ENCODE measurements around the gene WFDC11. TPM values are rescaled to one million over a fixed set of nuclear protein-coding genes. Genes with fewer than 3 reads are reported as not detected.
"Not testable (repeated sequence)": the region's sequence is repeated elsewhere in the genome, so short reads cannot be mapped to it uniquely, and the experiment has no call there.

The WFDC11 gene
- total RNA-seq, result not detected

GRCh38 chr20:45670139-45670538 is at the start of gene WFDC11:
Gene WFDC11 (minus strand): TSS chr20:45670239. CDS start chr20:45650600, 19,639 bp downstream.
- Histone ChIP-seq H3K4me3 (no peak within 1 kb of the TSS), H3K4me1 (replicated peaks in 1 of 2) (no peaks in the 10 kb centered on the region), H3K27ac (no peak within 1 kb of the TSS)
- no CpG with 5 or more reads among the region's 1 CpG for WGBS, 10 experiments
- in situ Hi-C loops (cut with MboI; ENCODE audit: low pct_unique_long_range_greater_than_20kb in 2 of 9, low sequenced_read_pairs in 9 of 9, unreplicated experiment in 9 of 9), result no loop called here
- peak in 1 of 8 experiments; percentile 21 for ATAC-seq (replicated peaks in 6 of 8)

GRCh38 chr20:45716141-45716688 is 46.2 kb upstream of the WFDC11 start:
- H3K27ac ChIP-seq; H3K4me1 ChIP-seq (replicated peaks in 1 of 2); ATAC-seq (replicated peaks in 6 of 8); in situ Hi-C loops (cut with MboI; ENCODE audit: low pct_unique_long_range_greater_than_20kb in 2 of 9, low sequenced_read_pairs in 9 of 9, unreplicated experiment in 9 of 9); H3K4me3 ChIP-seq: not testable (repeated sequence)

GRCh38 chr20:45704969-45705637 is 35.1 kb upstream of the WFDC11 start, which contains the start of gene WFDC10B:
Gene WFDC10B (minus strand): TSS chr20:45705019. CDS start chr20:45685992, 19,027 bp downstream.
- in situ Hi-C loops (cut with MboI; ENCODE audit: low pct_unique_long_range_greater_than_20kb in 2 of 9, low sequenced_read_pairs in 9 of 9, unreplicated experiment in 9 of 9), result no loop called here
- 43 to 100% (median 100%) methylated on average over 1 of the region's 1 CpG; no CpG with 5 or more reads in 5 of the 10 experiments for WGBS, 10 experiments
- H3K4me1 ChIP-seq (replicated peaks in 1 of 2), result no peaks in the 10 kb centered on the region

GRCh38 chr20:45701873-45702272 is 31.8 kb upstream of the WFDC11 start, which contains the start of gene WFDC13:
Gene WFDC13 (plus strand): TSS chr20:45702038. CDS start chr20:45702124, 86 bp downstream.
- in situ Hi-C loops (cut with MboI; ENCODE audit: low pct_unique_long_range_greater_than_20kb in 2 of 9, low sequenced_read_pairs in 9 of 9, unreplicated experiment in 9 of 9), result no loop called here
- H3K4me1 ChIP-seq (replicated peaks in 1 of 2), result no peaks in the 10 kb centered on the region
- 35 to 90% (median 68%) methylated on average over 1 to 4 of the region's 4 CpGs for WGBS, 10 experiments
- no peak for ATAC-seq (replicated peaks in 6 of 8)
- no peak within 1 kb of the TSS for H3K27ac ChIP-seq
- H3K4me3 ChIP-seq, result no peak within 1 kb of the TSS

More at GRCh38 chr20:45704969-45705637, 35.1 kb upstream of the WFDC11 start, which contains the start of gene WFDC10B:
- Histone ChIP-seq H3K27ac (no peak within 1 kb of the TSS), H3K4me3 (no peak within 1 kb of the TSS)
- ATAC-seq (replicated peaks in 6 of 8), result peak in 1 of 8 experiments; percentile 35

DNA sequence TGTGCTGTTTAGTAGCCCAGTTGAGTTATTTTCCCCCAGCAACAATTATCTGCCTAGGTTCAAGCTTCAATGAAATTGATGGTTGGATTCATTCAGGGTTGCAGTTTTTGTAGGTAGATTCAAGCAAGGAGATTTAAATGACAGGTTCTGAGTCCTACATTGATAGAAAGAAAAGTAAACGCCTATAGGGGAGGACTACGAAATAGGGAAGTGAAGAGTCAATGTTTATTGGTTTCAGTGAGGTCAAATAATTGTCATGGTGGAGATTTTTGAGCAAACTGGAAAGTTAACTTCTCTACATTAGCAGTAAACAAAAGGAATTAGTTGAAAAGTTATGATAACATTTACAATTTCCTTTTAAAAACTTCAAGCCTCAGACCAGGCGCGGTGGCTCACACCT is 31.1 kb upstream of the WFDC11 start:
- no peak for ATAC-seq (replicated peaks in 6 of 8)
- Histone ChIP-seq H3K4me1 (replicated peaks in 1 of 2) (no peaks in the 10 kb centered on the region), H3K27ac (no peak overlapping the region), H3K4me3 (no peak overlapping the region)
- in situ Hi-C loops (cut with MboI; ENCODE audit: low pct_unique_long_range_greater_than_20kb in 2 of 9, low sequenced_read_pairs in 9 of 9, unreplicated experiment in 9 of 9), result no loop called here
- WGBS, 10 experiments, result 27 to 97% (median 68%) methylated on average over 2 to 4 of the region's 4 CpGs; no CpG with 5 or more reads in 3 of the 10 experiments

DNA sequence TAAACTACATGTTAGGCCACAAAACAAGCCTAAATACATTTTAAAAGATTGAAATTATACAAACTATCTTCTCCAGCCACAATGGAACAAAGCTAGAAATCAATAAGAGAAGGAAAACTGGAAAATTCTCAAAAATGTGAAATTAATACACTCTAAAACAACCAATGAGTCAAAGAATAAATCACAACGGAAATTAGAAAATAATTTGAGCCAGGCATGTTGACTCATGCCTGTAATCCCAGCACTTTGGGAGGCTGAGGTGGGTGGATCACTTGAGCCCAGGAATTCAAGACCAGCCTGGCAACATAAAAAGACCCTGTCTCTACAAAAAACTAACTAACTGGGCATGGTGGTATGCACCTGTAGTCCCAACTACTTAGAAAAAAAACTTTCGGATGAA is 25.5 kb upstream of the WFDC11 start:
- no peak overlapping the region for H3K27ac ChIP-seq
- WGBS, 10 experiments, result 0 to 100% (median 77%) methylated on average over 1 to 2 of the region's 2 CpGs; no CpG with 5 or more reads in 1 of the 10 experiments

DNA sequence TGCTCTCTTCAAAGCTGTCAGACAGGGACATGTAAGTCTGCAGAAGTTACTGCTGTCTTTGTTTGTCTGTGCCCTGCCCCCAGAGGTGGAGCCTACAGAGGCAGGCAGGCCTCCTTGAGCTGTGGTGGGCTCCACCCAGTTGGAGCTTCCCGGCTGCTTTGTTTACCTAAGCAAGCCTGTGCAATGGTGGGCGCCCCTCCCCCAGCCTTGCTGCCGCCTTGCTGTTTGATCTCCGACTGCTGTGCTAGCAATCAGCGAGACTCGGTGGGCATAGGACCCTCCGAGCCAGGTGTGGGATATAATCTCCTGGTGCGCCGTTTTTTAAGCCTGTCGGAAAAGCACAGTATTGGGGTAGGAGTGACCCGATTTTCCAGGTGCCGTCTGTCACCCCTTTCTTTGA is 23.3 kb upstream of the WFDC11 start:
- ATAC-seq (replicated peaks in 6 of 8); H3K4me3 ChIP-seq; in situ Hi-C loops (cut with MboI; ENCODE audit: low pct_unique_long_range_greater_than_20kb in 2 of 9, low sequenced_read_pairs in 9 of 9, unreplicated experiment in 9 of 9); H3K27ac ChIP-seq; H3K4me1 ChIP-seq (replicated peaks in 1 of 2): not testable (repeated sequence)
- 20 to 80% methylated on average over 1 of the region's 12 CpGs; no CpG with 5 or more reads in 8 of the 10 experiments for WGBS, 10 experiments

More for the DNA sequence above, 25.5 kb upstream of the WFDC11 start:
- in situ Hi-C loops (cut with MboI; ENCODE audit: low pct_unique_long_range_greater_than_20kb in 2 of 9, low sequenced_read_pairs in 9 of 9, unreplicated experiment in 9 of 9), result no loop called here
- ATAC-seq (replicated peaks in 6 of 8), result no peak
- no peak overlapping the region for H3K4me3 ChIP-seq
- H3K4me1 ChIP-seq (replicated peaks in 1 of 2), result no peaks in the 10 kb centered on the region

DNA sequence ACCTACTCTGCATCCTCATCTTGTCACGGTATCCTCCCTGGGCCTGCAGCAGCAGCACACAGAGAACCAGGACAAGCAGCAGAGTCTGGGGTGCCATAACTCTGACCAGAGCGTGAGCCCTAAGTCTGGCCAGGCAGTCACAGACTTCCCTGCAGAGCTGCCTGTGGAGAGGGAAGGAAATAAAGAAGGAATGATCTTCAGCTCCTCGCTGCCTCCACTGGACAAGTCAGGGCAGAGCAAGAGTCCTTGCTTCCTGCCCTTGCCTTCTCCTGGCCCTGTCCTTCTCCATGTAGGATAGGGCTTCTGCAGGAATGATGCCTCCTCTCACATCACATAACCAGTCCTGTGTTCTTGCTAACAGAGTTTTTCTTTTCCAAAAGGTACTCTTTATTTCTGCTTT is 15.9 kb upstream of the WFDC11 start:
- WGBS, 10 experiments, result 7 to 92% (median 65%) methylated on average over 1 to 3 of the region's 3 CpGs; no CpG with 5 or more reads in 5 of the 10 experiments
- Histone ChIP-seq H3K4me1 (replicated peaks in 1 of 2) (no peaks in the 10 kb centered on the region), H3K4me3 (no peak overlapping the region), H3K27ac (no peak overlapping the region)
- in situ Hi-C loops (cut with MboI; ENCODE audit: low pct_unique_long_range_greater_than_20kb in 2 of 9, low sequenced_read_pairs in 9 of 9, unreplicated experiment in 9 of 9), result no loop called here
- ATAC-seq (replicated peaks in 6 of 8), result peak in 3 of 8 experiments; percentile 58 to 82 (median 62)

DNA sequence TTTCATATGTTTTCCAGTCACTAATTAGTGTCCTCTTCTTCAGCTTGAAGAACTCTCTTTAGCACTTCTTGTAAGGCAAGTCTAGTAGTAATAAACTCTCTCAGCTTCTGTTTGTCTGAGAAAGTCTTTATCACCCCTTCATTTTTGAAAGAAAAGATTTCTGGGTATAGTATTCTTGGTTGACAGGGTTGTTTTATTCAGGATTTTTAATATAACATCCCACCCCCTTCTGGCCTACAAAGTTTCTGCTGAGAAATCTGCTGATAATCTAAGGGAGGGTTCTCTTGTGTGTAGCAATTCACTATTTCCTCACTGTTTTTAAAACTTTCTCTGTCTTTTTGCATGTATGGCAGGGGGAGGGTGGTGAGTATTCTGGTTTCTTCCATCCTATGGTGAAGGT is 9.6 kb upstream of the WFDC11 start:
- ATAC-seq (replicated peaks in 6 of 8), result no peak
- H3K4me3 ChIP-seq, result no peak overlapping the region
- H3K4me1 ChIP-seq (replicated peaks in 1 of 2), result no peaks in the 10 kb centered on the region
- in situ Hi-C loops (cut with MboI; ENCODE audit: low pct_unique_long_range_greater_than_20kb in 2 of 9, low sequenced_read_pairs in 9 of 9, unreplicated experiment in 9 of 9), result no loop called here
- H3K27ac ChIP-seq, result no peak overlapping the region

DNA sequence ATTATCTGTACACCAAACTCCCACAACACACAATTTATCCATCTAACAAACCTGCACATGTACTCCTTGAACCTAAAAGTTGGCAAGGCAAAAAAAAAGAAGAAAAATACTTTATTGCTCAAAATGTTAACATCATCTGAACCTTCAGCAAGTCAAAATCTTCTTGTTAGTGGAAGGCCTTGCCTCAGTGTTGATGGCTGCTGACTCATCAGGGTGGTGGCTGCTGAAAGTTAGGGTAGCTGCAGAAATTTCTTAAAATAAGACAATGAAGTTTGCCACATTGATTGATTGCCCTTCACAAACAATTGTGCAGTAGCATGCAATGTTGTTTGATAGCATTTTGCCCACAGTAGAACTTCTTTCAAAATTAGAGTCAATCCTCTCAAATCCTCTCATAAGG is 2.7 kb upstream of the WFDC11 start:
- in situ Hi-C loops (cut with MboI; ENCODE audit: low pct_unique_long_range_greater_than_20kb in 2 of 9, low sequenced_read_pairs in 9 of 9, unreplicated experiment in 9 of 9), result no loop called here
- H3K4me1 ChIP-seq (replicated peaks in 1 of 2), result no peaks in the 10 kb centered on the region
- no peak overlapping the region for H3K27ac ChIP-seq
- H3K4me3 ChIP-seq, result no peak overlapping the region
- peak in 2 of 8 experiments; percentile 63 to 66 for ATAC-seq (replicated peaks in 6 of 8)

DNA sequence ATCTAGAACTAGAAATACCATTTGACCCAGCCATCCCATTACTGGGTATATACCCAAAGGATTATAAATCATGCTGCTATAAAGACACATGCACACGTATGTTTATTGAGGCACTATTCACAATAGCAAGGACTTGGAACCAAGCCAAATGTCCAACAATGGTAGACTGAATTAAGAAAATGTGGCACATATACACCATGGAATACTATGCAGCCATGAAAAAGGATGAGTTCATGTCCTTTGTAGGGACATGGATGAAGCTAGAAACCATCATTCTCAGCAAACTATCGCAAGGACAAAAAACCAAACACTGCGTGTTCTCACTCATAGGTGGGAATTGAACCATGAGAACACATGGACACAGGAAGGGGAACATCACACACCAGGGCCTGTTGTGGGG is 13.0 kb downstream of the WFDC11 start:
- WGBS, 10 experiments, result no CpG with 5 or more reads among the region's 3 CpGs
- H3K27ac ChIP-seq; H3K4me3 ChIP-seq; ATAC-seq (replicated peaks in 6 of 8); in situ Hi-C loops (cut with MboI; ENCODE audit: low pct_unique_long_range_greater_than_20kb in 2 of 9, low sequenced_read_pairs in 9 of 9, unreplicated experiment in 9 of 9); H3K4me1 ChIP-seq (replicated peaks in 1 of 2): not testable (repeated sequence)

DNA sequence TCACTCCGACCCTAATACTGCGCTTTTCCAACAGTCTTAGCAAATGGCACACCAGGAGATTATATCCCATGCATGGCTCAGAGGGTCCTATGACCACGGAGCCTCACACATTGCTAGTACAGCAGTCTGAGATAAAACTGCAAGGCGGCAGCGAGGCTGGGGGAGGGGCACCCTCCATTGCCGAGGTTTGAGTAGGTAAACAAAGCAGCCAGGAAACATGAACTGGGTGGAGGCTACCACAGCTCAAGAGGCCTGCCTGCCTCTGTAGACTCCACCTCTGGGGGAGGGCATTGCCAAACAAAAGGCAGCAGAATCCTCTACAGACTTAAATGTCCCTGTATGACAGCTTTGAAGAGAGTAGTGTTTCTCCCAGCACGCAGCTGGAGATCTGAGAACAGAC is 18.3 kb downstream of the WFDC11 start:
- 20 to 100% (median 60%) methylated on average over 1 to 4 of the region's 7 CpGs; no CpG with 5 or more reads in 5 of the 10 experiments for WGBS, 10 experiments
- H3K27ac ChIP-seq; H3K4me3 ChIP-seq; H3K4me1 ChIP-seq (replicated peaks in 1 of 2); in situ Hi-C loops (cut with MboI; ENCODE audit: low pct_unique_long_range_greater_than_20kb in 2 of 9, low sequenced_read_pairs in 9 of 9, unreplicated experiment in 9 of 9); ATAC-seq (replicated peaks in 6 of 8): not testable (repeated sequence)

DNA sequence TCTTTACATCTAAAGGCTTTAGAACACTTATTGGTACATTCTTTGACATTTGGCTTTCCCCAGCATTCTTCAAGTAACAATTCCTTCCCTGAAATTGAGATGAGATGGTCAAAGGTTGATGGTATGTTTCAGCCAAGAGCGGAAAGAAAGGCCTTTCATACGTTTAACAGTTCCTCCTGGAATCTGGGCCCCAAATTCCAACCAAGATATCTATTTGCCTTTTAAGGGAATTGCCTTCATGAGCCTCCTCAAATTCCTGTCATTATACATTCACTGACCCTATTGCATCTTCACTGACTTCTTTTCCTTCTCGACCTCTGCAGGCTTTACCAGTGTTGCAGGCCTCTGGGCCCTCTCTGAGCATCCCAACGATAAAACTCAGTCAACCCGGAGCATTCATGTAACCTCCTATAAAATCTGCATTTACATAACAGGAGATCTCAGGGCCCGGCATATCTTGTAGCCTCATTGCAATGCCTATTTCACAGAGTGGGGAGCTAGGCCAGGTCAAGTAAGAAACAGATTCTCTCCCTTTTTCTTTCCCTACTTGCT is 20.7 kb downstream of the WFDC11 start:
- ATAC-seq (replicated peaks in 6 of 8), result no peak
- Histone ChIP-seq H3K27ac (no peak overlapping the region), H3K4me3 (no peak overlapping the region), H3K4me1 (replicated peaks in 1 of 2) (no peaks in the 10 kb centered on the region)
- 14 to 88% (median 58%) methylated on average over 1 to 6 of the region's 6 CpGs for WGBS, 10 experiments
- in situ Hi-C loops (cut with MboI; ENCODE audit: low pct_unique_long_range_greater_than_20kb in 2 of 9, low sequenced_read_pairs in 9 of 9, unreplicated experiment in 9 of 9), result no loop called here

All from motor neuron (in vitro differentiated cells).